ENCODE measurements around the gene FANCC. TPM values are rescaled to one million over a fixed set of nuclear protein-coding genes. Genes with fewer than 3 reads are reported as not detected.

Gene FANCC
- total and polyA plus RNA-seq, 2 of the 13 experiments (the other 11 are each of a cell fraction or from before 2014, with no cell fraction given), result 7.4 to 8.6 TPM

DNA sequence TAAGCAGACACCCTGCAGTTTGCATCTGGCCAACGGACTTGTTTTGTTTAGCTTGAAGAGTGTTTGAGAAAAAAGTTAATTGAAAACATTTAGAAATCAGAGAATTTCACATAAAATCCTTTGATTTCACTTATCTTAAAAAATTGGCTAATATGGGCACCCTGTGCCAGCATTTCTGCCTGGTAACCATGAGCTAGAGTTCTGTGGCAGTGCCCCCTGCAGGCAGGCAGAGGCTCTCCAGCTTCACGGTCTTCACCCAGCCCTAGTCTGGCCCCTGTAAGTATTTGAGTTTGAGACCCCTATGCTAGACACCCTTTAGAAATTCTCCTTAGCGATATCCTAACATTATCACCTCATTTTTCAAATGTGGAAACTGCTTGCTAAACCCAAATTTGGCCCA, 18.8 kb upstream of the FANCC start:
- CTCF ChIA-PET (ENCODE audit: low intra/inter-chr PET ratio, low total read pairs), result no interaction called here
- Histone ChIP-seq H3K4me2 (ENCODE audit: low read depth, low read length) (no peak overlapping the region), H4K20me1 (ENCODE audit: insufficient read depth, low read length) (no peaks in the 10 kb centered on the region), H3K4me3 (replicated peaks in 1 of 3; ENCODE audit: insufficient read depth in 1 of 3, low read depth in 2 of 3, low read length in 3 of 3) (no peak overlapping the region), H3K27ac (ENCODE audit: extremely low read length, insufficient read depth, low read length) (no peak overlapping the region), H3K9ac (ENCODE audit: insufficient read depth, low read depth, low read length) (no peak overlapping the region), H2AFZ (ENCODE audit: low read length) (no peak overlapping the region), H3K9me3 (ENCODE audit: low read length) (no peaks in the 10 kb centered on the region), H3K27me3 (ENCODE audit: control insufficient read depth in 1 of 2, insufficient read depth in 2 of 2, low read length in 2 of 2) (peaks cover 1 to 4% of the 10 kb centered on the region in 2 experiments; a peak in 2 of 5 replicates), H3K79me2 (ENCODE audit: insufficient read depth, low read length) (no peaks in the 10 kb centered on the region), H3K4me1 (ENCODE audit: insufficient read depth, low read length) (peaks cover 17% of the 10 kb centered on the region), H3K36me3 (replicated peaks in 1 of 2; ENCODE audit: control insufficient read depth in 1 of 2, insufficient read depth in 2 of 2, low read length in 2 of 2) (no peaks in the 10 kb centered on the region)
- BruUV-seq (replicated peaks), result no TSS peak
- POLR2A ChIA-PET, result interaction anchor here (1.8 kb wide), 1 partner anchor 67 kb away, joined by 4 read pairs; no protein-coding TSS in a partner anchor
- no peak for FAIRE-seq
- ATAC-seq, result peak; percentile 92
- intact Hi-C loops (cut with micrococcal nuclease; ENCODE audit: unreplicated experiment) (loop anchor here (1.0 kb wide), 1 partner anchor 71 kb away; no protein-coding TSS in a partner anchor), in situ Hi-C loops (cut with HindIII; ENCODE audit: extremely low pct_ligation_motif_present, low pct_unique_long_range_greater_than_20kb) (no loop called here)
- peak; percentile 30 for DNase-seq (ENCODE audit: low spot score)
- 20% methylated on average over 3 of the region's 3 CpGs for WGBS (ENCODE audit: low lambda C conversion rate)
- TF ChIP-seq ATF6 (CRISPR knock-in tag; conservative IDR thresholded peaks at IDR 0.05), result no peak
- no peak for TF ChIP-seq IKZF1 (IDR thresholded peaks at IDR 0.05)
- no peak for TF ChIP-seq REXO4 (CRISPR knock-in tag; IDR thresholded peaks at IDR 0.05; ENCODE audit: borderline replicate concordance)
- TF ChIP-seq BRD4 (CRISPR knock-in tag; IDR thresholded peaks at IDR 0.05), result no peak
- no peak for TF ChIP-seq ZNF263 (CRISPR knock-in tag; IDR thresholded peaks at IDR 0.05)
- no peak for TF ChIP-seq ELF1 (CRISPR knock-in tag; IDR thresholded peaks at IDR 0.05)
- TF ChIP-seq ZNF205 (CRISPR knock-in tag; IDR thresholded peaks at IDR 0.05), result no peak
- TF ChIP-seq MIXL1 (CRISPR knock-in tag; IDR thresholded peaks at IDR 0.05), result no peak
- no peak for TF ChIP-seq GATAD1 (CRISPR knock-in tag; IDR thresholded peaks at IDR 0.05)
- 0 out of 2 replicates have a peak, but pooled peaks have one; percentile 57 for TF ChIP-seq RFXAP (CRISPR knock-in tag; IDR thresholded peaks at IDR 0.05; ENCODE audit: borderline replicate concordance)
- no peak for TF ChIP-seq XRCC5 (optimal IDR thresholded peaks at IDR 0.05; ENCODE audit: low read length)
- no peak for TF ChIP-seq ZNF660 (CRISPR knock-in tag; IDR thresholded peaks at IDR 0.05; ENCODE audit: borderline replicate concordance, low read depth)
- no peak for TF ChIP-seq TCF7L2 (IDR thresholded peaks at IDR 0.05; ENCODE audit: low read depth, low read length)
- TF ChIP-seq RNF2 (conservative IDR thresholded peaks at IDR 0.05; ENCODE audit: low read depth), result no peak
- no peak for TF ChIP-seq ZBTB25 (CRISPR knock-in tag; IDR thresholded peaks at IDR 0.05)
- TF ChIP-seq PAF1 (CRISPR knock-in tag; IDR thresholded peaks at IDR 0.05), result no peak
- no peak for TF ChIP-seq ZNF83 (CRISPR knock-in tag; IDR thresholded peaks at IDR 0.05; ENCODE audit: borderline replicate concordance)
- 0 out of 2 replicates have a peak, but pooled peaks have one; percentile 31 for TF ChIP-seq RAD21 (CRISPR knock-in tag; IDR thresholded peaks at IDR 0.05)
- TF ChIP-seq SMC3 (IDR thresholded peaks at IDR 0.05; ENCODE audit: low read length), result peak; percentile 42; the same call in 1 of the 2 replicates
- peak; percentile 65 for TF ChIP-seq CTCF (CRISPR knock-in tag; IDR thresholded peaks at IDR 0.05)
- TF ChIP-seq HNRNPLL (IDR thresholded peaks at IDR 0.05; ENCODE audit: low read depth, low read length, poor library complexity, severe bottlenecking), result no peak
- no peak for TF ChIP-seq RAD51 (IDR thresholded peaks at IDR 0.05; ENCODE audit: borderline replicate concordance)
- TF ChIP-seq RFX5 (IDR thresholded peaks at IDR 0.05; ENCODE audit: low read depth, low read length), result peak; percentile 94
- no peak for TF ChIP-seq MTF1 (CRISPR knock-in tag; IDR thresholded peaks at IDR 0.05)
- TF ChIP-seq ATF7 (IDR thresholded peaks at IDR 0.05), result no peak
- TF ChIP-seq ATF7 (CRISPR knock-in tag; IDR thresholded peaks at IDR 0.05), result no peak
